NCI-H128 (cell line): Measurements from ENCODE around the gene NUPR2.
"Not testable (repeated sequence)": the region's sequence is repeated elsewhere in the genome, so short reads cannot be mapped to it uniquely, and the experiment has no call there.

Experiments
- DNase-seq: peaks from one replicate; lab custom pipeline; 2025; ENCODE audit not compliant: unreplicated experiment; lab: John Stamatoyannopoulos, UW

NUPR2 gene

DNA sequence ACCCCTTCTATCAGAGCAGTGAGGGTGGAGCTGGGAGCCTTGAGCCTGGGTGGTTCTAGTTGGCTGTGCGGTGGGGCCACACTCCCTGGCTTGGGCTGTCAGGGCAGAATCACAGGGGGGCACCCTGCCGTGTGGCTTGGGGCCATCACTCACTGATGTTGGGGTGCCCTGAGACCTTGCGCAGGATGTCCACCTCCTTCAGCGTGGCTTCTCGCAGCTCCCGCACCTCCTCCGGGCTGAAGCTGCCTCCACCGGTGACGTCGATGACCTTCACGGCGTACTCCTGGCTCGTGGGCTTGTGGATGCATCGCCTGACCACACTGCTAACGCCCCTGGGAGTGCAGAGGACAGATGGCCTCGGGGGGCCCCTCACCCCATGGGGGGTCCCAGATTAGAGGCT, 28.8 kb downstream of the NUPR2 start:
- no peak for DNase-seq

- DNase-seq: no peak
These were observed 29.5 kb downstream of the NUPR2 start for GRCh38 chr7:56086761-56087160.

DNA sequence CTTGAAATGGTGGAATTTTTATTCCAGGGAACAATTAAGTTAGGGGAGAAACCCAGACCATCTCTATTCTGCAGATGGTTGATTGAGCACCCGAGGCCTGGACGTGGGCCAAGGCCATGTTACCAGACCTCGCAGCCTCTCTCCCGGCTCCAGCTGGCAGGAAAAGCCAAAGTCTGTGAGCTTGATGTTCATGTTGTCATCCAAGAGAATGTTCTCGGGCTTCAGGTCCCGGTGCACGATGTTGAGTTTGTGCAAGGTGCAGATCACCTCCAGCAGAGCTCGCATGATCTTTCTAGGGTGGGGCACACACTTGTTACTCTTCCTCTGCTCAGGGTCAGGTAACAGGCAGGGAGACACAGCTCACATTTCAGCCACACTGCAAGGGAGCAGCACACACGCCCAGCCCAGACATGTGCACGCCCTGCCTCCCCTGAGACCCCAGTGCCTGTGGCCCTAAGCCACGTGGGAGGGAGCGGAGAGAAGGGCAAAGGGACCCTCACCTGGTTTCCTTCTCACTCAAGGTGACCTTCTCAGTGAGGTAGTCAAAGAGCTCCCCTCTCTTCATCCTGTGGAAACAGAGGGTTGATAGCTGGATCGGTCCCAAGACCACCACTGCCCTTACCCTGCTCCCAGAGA, 32.9 kb downstream of the NUPR2 start:
- DNase-seq: peak; percentile 65

GRCh38 chr7:56081626-56082340, 34.4 kb downstream of the NUPR2 start:
- no peak for DNase-seq

GRCh38 chr7:56080726-56081435, 35.3 kb downstream of the NUPR2 start:
- not testable (repeated sequence) for DNase-seq

GRCh38 chr7:56079450-56080185, 36.6 kb downstream of the NUPR2 start:
- DNase-seq: peak; percentile 32

GRCh38 chr7:56078196-56078595, 38.0 kb downstream of the NUPR2 start:
- no peak for DNase-seq

DNA sequence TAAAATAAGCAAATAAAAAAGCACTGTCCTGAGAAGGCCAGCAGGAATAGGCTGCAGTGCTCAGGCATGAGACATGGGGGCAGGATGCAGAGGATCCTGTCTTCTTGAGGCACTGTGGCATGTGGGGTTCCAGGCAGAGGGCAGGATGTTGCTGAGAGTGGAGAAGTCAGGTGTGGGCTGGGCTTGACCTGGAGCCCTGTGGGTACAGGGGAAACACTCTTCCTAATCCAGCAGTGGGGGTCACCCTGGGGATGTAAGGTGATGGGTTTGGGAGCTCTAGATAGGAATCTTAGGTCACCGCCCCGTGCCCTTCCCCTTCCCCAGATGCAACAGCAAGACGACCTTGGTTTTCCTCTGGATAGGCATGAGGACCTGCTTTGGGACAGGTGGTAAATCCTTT, 38.5 kb downstream of the NUPR2 start:
- no peak for DNase-seq

DNA sequence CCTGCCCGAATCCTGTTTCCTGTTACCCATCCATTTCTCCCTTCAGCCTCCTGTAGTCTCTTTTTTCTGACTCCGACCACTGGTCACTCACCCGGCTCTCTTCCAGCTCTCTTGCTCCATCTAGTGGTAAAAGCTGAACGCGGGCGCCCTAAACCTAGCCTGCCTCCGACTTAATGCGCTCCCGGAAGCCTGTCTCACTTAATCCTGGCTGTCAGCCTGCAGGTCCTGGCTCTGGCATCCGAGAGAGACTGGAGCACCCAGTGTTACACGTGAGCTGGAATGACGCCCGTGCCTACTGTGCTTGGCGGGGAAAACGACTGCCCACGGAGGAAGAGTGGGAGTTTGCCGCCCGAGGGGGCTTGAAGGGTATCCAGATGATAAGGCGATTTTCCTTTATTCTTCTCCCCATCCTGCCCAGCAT, 41.8 kb downstream of the NUPR2 start:
- DNase-seq: no peak

- DNase-seq: not testable (repeated sequence)
These were observed 49.8 kb downstream of the NUPR2 start for GRCh38 chr7:56066376-56066775.
